K562 (cell line): ENCODE data around the gene C1QTNF12. TPM values are rescaled to one million over a fixed set of nuclear protein-coding genes. Genes with fewer than 3 reads are reported as not detected.

ENCODE experiments used
- ATAC-seq: fragments of 200-7000 bp; cut with Tn5 transposase; 3 replicates; pipeline ENCODE4 v1.9.1; 2020; ENCODE audit warnings: moderate library complexity
- BruUV-seq: library from RNA; stranded (reverse); fragments of 400-500 nt; replicated peaks from 2 replicates; lab custom pipeline; 2021; lab: Mats Ljungman, UMichigan
- CTCF ChIA-PET: fragments of 300-600 bp; formaldehyde crosslinking; extraction: SDS; loops from one replicate; lab custom pipeline; 2021; ENCODE audit warnings: low intra/inter-chr PET ratio; lab: Yijun Ruan, JAX
- POLR2A ChIA-PET: fragments of 300-600, 350-650 bp; sonication (Branson Sonifier 250); formaldehyde crosslinking; extraction: SDS; loops from one replicate; lab custom pipeline; 2021; ENCODE audit warnings: antibody characterized with exemption, inconsistent platforms; lab: Yijun Ruan, JAX
- DNase-seq, 4 experiments: peaks; one replicate each; pipeline versions ENCODE4 v3.0.0 to v3.0.0-alpha.2; 2011 to 2018; ENCODE audit warnings: low spot score in 3 of 4, mixed read lengths in 3 of 4; ENCODE audit errors: extremely low read depth in 1 of 4
- FAIRE-seq: peaks from 2 replicates; lab custom pipeline; 2011; peaks lifted over from hg19 to GRCh38; lab: Jason Lieb, UNC
- H2AFZ ChIP-seq: 2 replicates; pipeline ENCODE4 v1.6.0; 2011; ENCODE audit warnings: low read depth, low read length, control low read depth, inconsistent platforms
- H3K27ac ChIP-seq: fragments of 200-600 bp; 3 replicates; pipeline ENCODE4 v1.8.0; 2011; ENCODE audit warnings: low read depth, mild to moderate bottlenecking, control low read depth, inconsistent platforms, low read length, moderate library complexity, mixed read lengths; ENCODE audit errors: extremely low read depth
- H3K27me3 ChIP-seq, 2 experiments: fragments of 300-600 bp in 1 of 2; 2 replicates in 1 of 2; 3 replicates in 1 of 2; pipeline versions ENCODE4 v1.6.0 to v1.8.0; 2011; ENCODE audit warnings: inconsistent platforms in 2 of 2, low read length in 2 of 2, mild to moderate bottlenecking in 1 of 2, mixed read lengths in 1 of 2, moderate library complexity in 1 of 2; ENCODE audit not compliant: control insufficient read depth in 2 of 2, insufficient read depth in 2 of 2
- H3K36me3 ChIP-seq: fragments of 300-600 bp; 3 replicates; pipeline ENCODE4 v1.8.0; 2011; ENCODE audit warnings: mild to moderate bottlenecking, low read length, inconsistent platforms; ENCODE audit not compliant: control insufficient read depth, insufficient read depth
- H3K4me1 ChIP-seq, 2 experiments: fragments of 200-600 bp in 1 of 2; replicated peaks in 1 of 2; 2 replicates in 1 of 2; 3 replicates in 1 of 2; pipeline versions ENCODE4 v1.5.1 to v1.8.0; 2011; ENCODE audit warnings: inconsistent platforms in 2 of 2, low read length in 2 of 2, mild to moderate bottlenecking in 1 of 2, mixed read lengths in 1 of 2, moderate library complexity in 1 of 2; ENCODE audit not compliant: control insufficient read depth in 2 of 2, insufficient read depth in 2 of 2
- H3K4me2 ChIP-seq: 2 replicates; pipeline ENCODE4 v1.6.1; 2011; ENCODE audit warnings: low read length, control low read depth, inconsistent platforms, mixed read lengths; ENCODE audit not compliant: insufficient read depth
- H3K4me3 ChIP-seq: fragments of 200-600 bp; sonication (generic), shearing (Covaris generic); 2 replicates; pipeline ENCODE4 v1.5.1; 2016; ENCODE audit warnings: control low read depth, inconsistent platforms
- H3K79me2 ChIP-seq: fragments of 200-600 bp; 3 replicates; pipeline ENCODE4 v1.8.0; 2011; ENCODE audit warnings: low read length, inconsistent platforms; ENCODE audit not compliant: control insufficient read depth, insufficient read depth
- H3K9ac ChIP-seq, 2 experiments: 2 replicates each; pipeline versions ENCODE4 v1.6.0 to v1.6.1; 2011; ENCODE audit warnings: low read depth in 2 of 2, low read length in 2 of 2, control low read depth in 1 of 2, inconsistent platforms in 1 of 2, mild to moderate bottlenecking in 1 of 2, mixed read lengths in 1 of 2; ENCODE audit not compliant: insufficient read depth in 1 of 2
- H3K9me1 ChIP-seq: one replicate; pipeline ENCODE4 v1.6.0; 2011; ENCODE audit warnings: inconsistent platforms, mild to moderate bottlenecking, low read length, moderate library complexity; ENCODE audit not compliant: control insufficient read depth, insufficient read depth
- H3K9me3 ChIP-seq: replicated peaks from 2 replicates; pipeline ENCODE4 v1.5.1; 2011; ENCODE audit warnings: low read depth, low read length, inconsistent platforms; ENCODE audit not compliant: control insufficient read depth, insufficient read depth
- H4K20me1 ChIP-seq: replicated peaks from 2 replicates; pipeline ENCODE4 v1.6.1; 2011; ENCODE audit warnings: low read length, inconsistent platforms, mixed read lengths; ENCODE audit not compliant: control insufficient read depth, insufficient read depth
- ID3 ChIP-seq, 2 experiments: fragments of 250-450 bp in 1 of 2; fragments of 450-650 bp in 1 of 2; sonication (Bioruptor Pico) in 1 of 2; IDR thresholded peaks; 2 replicates each; pipeline versions ENCODE4 v1.6.1 to v1.8.0; 2016 to 2021; ENCODE audit warnings: mild to moderate bottlenecking in 2 of 2, moderate library complexity in 2 of 2, missing compliant biosample characterization in 1 of 2, missing genetic modification characterization in 1 of 2
- MAX ChIP-seq: sonication (generic); formaldehyde crosslinking; IDR thresholded peaks from 2 replicates; pipeline ENCODE4 v1.9.0; 2022; ENCODE audit warnings: mild to moderate bottlenecking, missing genetic modification reagents
- NR1H2 ChIP-seq: sonication (generic); formaldehyde crosslinking; IDR thresholded peaks from 2 replicates; pipeline ENCODE4 v1.4.0; 2020; ENCODE audit warnings: mild to moderate bottlenecking, missing genetic modification reagents
- PHB ChIP-seq: fragments of 250-450 bp; sonication (Bioruptor Pico); IDR thresholded peaks from 2 replicates; pipeline ENCODE4 v1.5.0; 2021
- POLR2G ChIP-seq: fragments of 200-400 bp; formaldehyde crosslinking; IDR thresholded peaks from 2 replicates; pipeline ENCODE4 v1.6.1; 2017; ENCODE audit warnings: low read depth, mild to moderate bottlenecking, antibody characterized with exemption, low read length, moderate library complexity
- PTBP1 ChIP-seq: fragments of 200-400 bp; formaldehyde crosslinking; IDR thresholded peaks from 2 replicates; pipeline ENCODE4 v1.6.1; 2017; ENCODE audit warnings: low read depth, low read length
- TAL1 ChIP-seq: fragments of 450-650 bp; IDR thresholded peaks from 2 replicates; pipeline ENCODE4 v1.6.1; 2016; ENCODE audit warnings: mild to moderate bottlenecking
- WHSC1 ChIP-seq: IDR thresholded peaks from one replicate; pipeline ENCODE4 v1.6.1; 2012; ENCODE audit warnings: low read length, control low read depth, inconsistent platforms
- ZNF263 ChIP-seq: sonication (generic); formaldehyde crosslinking; IDR thresholded peaks from 2 replicates; pipeline ENCODE4 v1.8.0; 2022; ENCODE audit warnings: mild to moderate bottlenecking, missing genetic modification reagents, borderline replicate concordance
- ZNF316 ChIP-seq: fragments of 450-650 bp; IDR thresholded peaks from 2 replicates; pipeline ENCODE4 v1.6.1; 2016
- ZNF740 ChIP-seq, 3 experiments: fragments of 200-800 bp in 1 of 3; sonication (Bioruptor generic) in 1 of 3; sonication (generic) in 1 of 3; formaldehyde crosslinking in 1 of 3; IDR thresholded peaks; 2 replicates each; pipeline versions ENCODE4 v1.6.1 to v1.8.0; 2016 to 2022; ENCODE audit warnings: mild to moderate bottlenecking in 2 of 3, missing compliant biosample characterization in 2 of 3, missing genetic modification characterization in 2 of 3, missing genetic modification reagents in 1 of 3
- ZNF77 ChIP-seq: fragments of 250-450 bp; sonication (Bioruptor Pico); IDR thresholded peaks from 2 replicates; pipeline ENCODE4 v1.5.0; 2020
- WGBS: fragments of 100-300 bp; shearing (Covaris generic); methylation state at CpG from one replicate; pipeline ENCODE4 v1.1.6; 2016; ENCODE audit warnings: low coverage, mixed read lengths; ENCODE audit not compliant: insufficient coverage; ENCODE audit errors: missing lambda C conversion rate; 5-methylcytosine and 5-hydroxymethylcytosine counted together
- in situ Hi-C: fragments of 300-500 bp; cut with MboI; formaldehyde crosslinking; loops from 4 replicates; pipeline ENCODE4 v1.15.0; 2018; ENCODE audit warnings: inconsistent platforms, mixed read lengths
- intact Hi-C: fragments of 100-400 bp; cut with micrococcal nuclease; formaldehyde crosslinking; loops from 2 replicates; pipeline ENCODE4 v1.14.2; 2022
- polyA plus RNA-seq, 8 experiments: library from polyadenylated mRNA; depleted of rRNA in 4 of 8; stranded (reverse) in 5 of 8; unstranded in 3 of 8; fragments of >200 nt; fragmentation: Nextera tagmentation in 2 of 8; fragmentation: Illumina TruSeq in 1 of 8; extraction: Ambion mirVana in 2 of 8; extraction: Trizol in 1 of 8; gene quantifications; 2 replicates each; pipeline versions ENCODE4 v1.2.1 to v1.2.3, GENCODE V29; 2011 to 2014; ENCODE audit warnings: inconsistent platforms in 1 of 8, missing spikeins in 1 of 8
- total RNA-seq, 7 experiments: library from RNA; depleted of rRNA in 6 of 7; stranded (reverse); fragments of >200 nt in 6 of 7; fragmentation: Illumina TruSeq in 2 of 7; extraction: Trizol in 2 of 7; gene quantifications; 2 replicates each; pipeline versions ENCODE4 v1.2.1 to v1.2.3, GENCODE V29; 2011 to 2021; ENCODE audit warnings: low replicate concordance in 1 of 7

Gene C1QTNF12
- total and polyA plus RNA-seq, 9 of the 15 experiments (the other 6 are each of a cell fraction or from before 2014, with no cell fraction given), result 0.11 to 4.3 (median 0.93) TPM; not detected in 3

- POLR2A ChIA-PET, result no interaction called here
- intact Hi-C loops (no loop called here), in situ Hi-C loops (no loop called here)
- Histone ChIP-seq H3K36me3 (peaks cover 95% of the 10 kb centered on the region), H3K4me2 (no peak overlapping the region), H3K27ac (no peak overlapping the region), H3K27me3 (no peaks in the 10 kb centered on the region), H3K9me3 (no peaks in the 10 kb centered on the region)
- DNase-seq, result no peak
- TF ChIP-seq ID3 (CRISPR knock-in tag; IDR thresholded peaks at IDR 0.05) (no peak), ID3 (tag; IDR thresholded peaks at IDR 0.05) (no peak), ZNF263 (CRISPR knock-in tag) (0 out of 2 replicates have a peak, but pooled peaks have one; percentile 20), NR1H2 (CRISPR knock-in tag) (no peak), MAX (CRISPR knock-in tag) (peak; percentile 11; the same call in 1 of the 2 replicates), ZNF77 (CRISPR knock-in tag) (no peak), PTBP1 (no peak), TAL1 (no peak), PHB (CRISPR knock-in tag) (no peak), POLR2G (peak; percentile 44; the same call in 1 of the 2 replicates), ZNF316 (no peak), WHSC1 (peak; percentile 19), ZNF740 (CRISPR knock-in tag; IDR thresholded peaks at IDR 0.05) (no peak), ZNF740 (tag; IDR thresholded peaks at IDR 0.05) (no peak)
- TF ChIP-seq, all 486 proteins: peak for 4
- Histone ChIP-seq H2AFZ (no peak overlapping the region), H3K9ac (no peak overlapping the region; a peak in 1 of 4 replicates), H3K9me1 (peaks cover 7% of the 10 kb centered on the region), H3K4me3 (no peak overlapping the region), H3K79me2 (peaks cover 11% of the 10 kb centered on the region), H3K4me1 (peaks cover 0 to 43% of the 10 kb centered on the region in 2 experiments; a peak in 2 of 5 replicates), H4K20me1 (peaks cover 8% of the 10 kb centered on the region; the same call in 1 of the 2 replicates)
- BruUV-seq, result no TSS peak
- ATAC-seq (no peak), FAIRE-seq (no peak)
- CTCF ChIA-PET, result no interaction called here
- 97% methylated on average over 22 of the region's 22 CpGs for WGBS
Observed at GRCh38 chr1:1259119-1259488, 12.6 kb upstream of the C1QTNF12 start.
